ENCODE measurements around the gene AOPEP.

DNA sequence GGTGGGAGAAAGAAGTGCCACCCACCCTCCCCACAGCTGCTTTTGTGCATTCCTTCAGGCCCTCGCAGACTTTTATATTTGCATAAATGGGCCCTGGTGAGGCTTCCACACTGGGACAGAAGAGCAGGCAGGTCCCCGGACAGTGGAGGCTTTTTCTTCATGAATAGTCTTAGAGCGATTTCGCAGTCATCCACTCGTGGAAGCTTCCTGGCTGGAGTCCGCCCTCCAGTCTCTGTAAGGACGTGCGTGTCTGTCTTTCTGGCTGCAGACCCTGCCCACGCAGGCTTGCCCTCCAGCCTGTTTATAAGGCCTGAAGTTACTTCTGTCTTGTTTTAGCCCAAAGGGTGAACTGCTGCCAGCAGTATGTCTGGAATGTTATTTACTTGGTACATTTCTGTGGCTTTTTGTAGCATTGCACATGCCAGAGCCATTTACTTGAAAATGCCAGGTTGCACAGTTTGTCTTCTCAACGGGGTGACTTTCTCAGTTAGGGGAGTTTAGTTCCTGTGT, 195.7 kb downstream of the AOPEP start:
- TF ChIP-seq, protein P1, sequence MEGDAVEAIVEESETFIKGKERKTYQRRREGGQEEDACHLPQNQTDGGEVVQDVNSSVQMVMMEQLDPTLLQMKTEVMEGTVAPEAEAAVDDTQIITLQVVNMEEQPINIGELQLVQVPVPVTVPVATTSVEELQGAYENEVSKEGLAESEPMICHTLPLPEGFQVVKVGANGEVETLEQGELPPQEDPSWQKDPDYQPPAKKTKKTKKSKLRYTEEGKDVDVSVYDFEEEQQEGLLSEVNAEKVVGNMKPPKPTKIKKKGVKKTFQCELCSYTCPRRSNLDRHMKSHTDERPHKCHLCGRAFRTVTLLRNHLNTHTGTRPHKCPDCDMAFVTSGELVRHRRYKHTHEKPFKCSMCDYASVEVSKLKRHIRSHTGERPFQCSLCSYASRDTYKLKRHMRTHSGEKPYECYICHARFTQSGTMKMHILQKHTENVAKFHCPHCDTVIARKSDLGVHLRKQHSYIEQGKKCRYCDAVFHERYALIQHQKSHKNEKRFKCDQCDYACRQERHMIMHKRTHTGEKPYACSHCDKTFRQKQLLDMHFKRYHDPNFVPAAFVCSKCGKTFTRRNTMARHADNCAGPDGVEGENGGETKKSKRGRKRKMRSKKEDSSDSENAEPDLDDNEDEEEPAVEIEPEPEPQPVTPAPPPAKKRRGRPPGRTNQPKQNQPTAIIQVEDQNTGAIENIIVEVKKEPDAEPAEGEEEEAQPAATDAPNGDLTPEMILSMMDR (IDR thresholded peaks at IDR 0.05; ENCODE audit: insufficient read depth, low read length, poor library complexity, severe bottlenecking) = no peak
- TF ChIP-seq EZH2phosphoT487 (conservative IDR thresholded peaks at IDR 0.05; ENCODE audit: low read length) = no peak

Measured in SU-DHL-6 (cell line).